SK-N-SH (cell line): ENCODE measurements around the gene SIAH3. TPM values are rescaled to one million over a fixed set of nuclear protein-coding genes. Genes with fewer than 3 reads are reported as not detected.

ENCODE experiments used
- CTCF ChIA-PET: fragments of 300-600, 350-600 bp; formaldehyde crosslinking; extraction: SDS; loops from one replicate; lab custom pipeline; 2021; lab: Yijun Ruan, JAX
- POLR2A ChIA-PET: fragments of 350-600 bp; sonication (Branson Sonifier 250); formaldehyde crosslinking; extraction: SDS; loops from one replicate; lab custom pipeline; 2020; ENCODE audit warnings: antibody characterized with exemption, inconsistent platforms; lab: Yijun Ruan, JAX
- DNase-seq: peaks from one replicate; pipeline ENCODE4 v3.0.0; 2012
- H2AFZ ChIP-seq: fragments of 200-600 bp; sonication (generic); 2 replicates; pipeline ENCODE4 v1.8.1; 2016; ENCODE audit warnings: antibody characterized with exemption, mild to moderate bottlenecking, low read depth
- H3F3A ChIP-seq: fragments of 200-600 bp; sonication (generic); replicated peaks from 2 replicates; pipeline ENCODE3; 2016; ENCODE audit warnings: antibody characterized with exemption, mild to moderate bottlenecking; ENCODE audit not compliant: insufficient read depth
- H3K27ac ChIP-seq, 2 experiments: fragments of 200-500 bp in 1 of 2; fragments of 200-600 bp in 1 of 2; sonication (Bioruptor generic) in 1 of 2; sonication (generic), shearing (Covaris generic) in 1 of 2; 2 replicates each; pipeline versions ENCODE4 v1.5.1 to v1.6.1; 2014 to 2016; ENCODE audit warnings: low read depth in 2 of 2, inconsistent platforms in 1 of 2, low read length in 1 of 2, mild to moderate bottlenecking in 1 of 2, mixed read lengths in 1 of 2
- H3K27me3 ChIP-seq: fragments of 200-600 bp; sonication (generic), shearing (Covaris generic); 2 replicates; pipeline ENCODE4 v1.6.1; 2016; ENCODE audit warnings: mixed run types; ENCODE audit not compliant: insufficient read depth
- H3K36me3 ChIP-seq, 2 experiments: fragments of 200-500 bp in 1 of 2; fragments of 200-600 bp in 1 of 2; sonication (Bioruptor generic) in 1 of 2; sonication (generic) in 1 of 2; replicated peaks in 1 of 2; 2 replicates each; pipeline versions ENCODE3 to v1.5.1; 2014 to 2016; ENCODE audit warnings: low read length in 1 of 2, mild to moderate bottlenecking in 1 of 2; ENCODE audit not compliant: insufficient read depth in 2 of 2, control insufficient read depth in 1 of 2
- H3K4me1 ChIP-seq, 2 experiments: fragments of 200-500 bp in 1 of 2; fragments of 200-600 bp in 1 of 2; sonication (Bioruptor generic) in 1 of 2; sonication (generic), shearing (Covaris generic) in 1 of 2; 2 replicates each; pipeline versions ENCODE4 v1.5.1 to v1.6.1; 2014 to 2016; ENCODE audit warnings: low read depth in 1 of 2, low read length in 1 of 2, mixed run types in 1 of 2; ENCODE audit not compliant: insufficient read depth in 2 of 2, control insufficient read depth in 1 of 2
- H3K4me2 ChIP-seq: fragments of 200-600 bp; sonication (generic), shearing (Covaris generic); 2 replicates; pipeline ENCODE4 v1.6.1; 2017; ENCODE audit warnings: mixed run types
- H3K4me3 ChIP-seq, 2 experiments: fragments of 200-500 bp in 1 of 2; fragments of 200-600 bp in 1 of 2; sonication (Bioruptor generic) in 1 of 2; sonication (generic), shearing (Covaris generic) in 1 of 2; 2 replicates each; pipeline versions ENCODE4 v1.5.1 to v1.8.1; 2014 to 2016; ENCODE audit warnings: low read depth in 2 of 2, inconsistent platforms in 1 of 2, low read length in 1 of 2, mild to moderate bottlenecking in 1 of 2, mixed read lengths in 1 of 2, moderate library complexity in 1 of 2
- H3K79me2 ChIP-seq: fragments of 200-600 bp; sonication (generic); 2 replicates; pipeline ENCODE4 v1.8.1; 2017; ENCODE audit warnings: mild to moderate bottlenecking; ENCODE audit not compliant: insufficient read depth
- H3K9ac ChIP-seq: fragments of 200-600 bp; sonication (generic); 2 replicates; pipeline ENCODE4 v1.6.1; 2017; ENCODE audit warnings: mixed run types
- H3K9me2 ChIP-seq: fragments of 200-600 bp; sonication (generic); 2 replicates; pipeline ENCODE4 v1.6.1; 2017; ENCODE audit warnings: mixed run types
- H3K9me3 ChIP-seq: fragments of 200-600 bp; sonication (generic); 2 replicates; pipeline ENCODE4 v1.6.1; 2017; ENCODE audit warnings: mixed run types, mild to moderate bottlenecking, moderate library complexity
- H4K20me1 ChIP-seq: fragments of 200-600 bp; sonication (generic); 2 replicates; pipeline ENCODE4 v1.6.1; 2017; ENCODE audit warnings: mild to moderate bottlenecking, mixed run types; ENCODE audit not compliant: insufficient read depth
- CHD2 ChIP-seq: fragments of 150-350 bp; IDR thresholded peaks from 2 replicates; pipeline ENCODE4 v1.6.1; 2018; ENCODE audit warnings: low read length; ENCODE audit not compliant: partially characterized antibody
- CTCF ChIP-seq: fragments of 200-600 bp; sonication (generic); IDR thresholded peaks from 2 replicates; pipeline ENCODE4 v1.6.1; 2017; ENCODE audit warnings: antibody characterized with exemption, mild to moderate bottlenecking, moderate library complexity
- MEF2A ChIP-seq: IDR thresholded peaks from 2 replicates; pipeline ENCODE4 v1.4.0; 2012; ENCODE audit warnings: low read depth, borderline replicate concordance
- MXI1 ChIP-seq: IDR thresholded peaks from 2 replicates; pipeline ENCODE4 v1.6.1; 2012; ENCODE audit warnings: mild to moderate bottlenecking, low read depth, low read length, improper control_type of control experiment
- NRF1 ChIP-seq: IDR thresholded peaks from 2 replicates; pipeline ENCODE4 v1.6.1; 2012; ENCODE audit warnings: low read depth, mild to moderate bottlenecking, low read length
- PBX3 ChIP-seq: IDR thresholded peaks from 2 replicates; pipeline ENCODE4; 2012
- RAD21 ChIP-seq: IDR thresholded peaks from 2 replicates; pipeline ENCODE4 v1.6.1; 2012; ENCODE audit warnings: mild to moderate bottlenecking, low read length
- RCOR1 ChIP-seq: fragments of 150-350 bp; IDR thresholded peaks from 2 replicates; pipeline ENCODE4 v1.6.1; 2017; ENCODE audit warnings: antibody characterized with exemption, low read length
- ZBTB33 ChIP-seq: IDR thresholded peaks from 2 replicates; pipeline ENCODE4 v1.4.0; 2012; ENCODE audit warnings: low read depth, borderline replicate concordance
- WGBS: methylation state at CpG from one replicate; pipeline ENCODE4 v1.1.6; 2017; ENCODE audit warnings: low lambda C conversion rate; 5-methylcytosine and 5-hydroxymethylcytosine counted together
- polyA plus RNA-seq, 3 experiments: library from polyadenylated mRNA; depleted of rRNA; stranded (reverse); fragments of >200 nt; gene quantifications; 2 replicates each; pipeline ENCODE4 v1.2.3, GENCODE V29; 2012

SIAH3 gene
- polyA plus RNA-seq, 1 of the 3 experiments (the other 2 are of a cell fraction): 0.08 TPM

- ChIA-PET POLR2A (no interaction called here), CTCF (interaction anchor here (1.0 to 1.2 kb wide), 2 partner anchors 9 to 12 kb away, joined by 3 to 6 read pairs; no protein-coding TSS in a partner anchor)
- WGBS: 29% methylated on average over 5 of the region's 5 CpGs
- peaks cover 0 to 5% of the 10 kb centered on the region in 2 experiments; a peak in 1 of 4 replicates for H3K4me1 ChIP-seq
- no peak overlapping the region for H3K4me3 ChIP-seq
- no peaks in the 10 kb centered on the region for H3K9me3 ChIP-seq
- TF ChIP-seq RAD21: no peak
- no peaks in the 10 kb centered on the region for H3F3A ChIP-seq
- no peak overlapping the region for H3K4me2 ChIP-seq
- no peaks in the 10 kb centered on the region; the same call in 1 of the 2 replicates for H3K27me3 ChIP-seq
- H3K36me3 ChIP-seq: no peaks in the 10 kb centered on the region
- no peaks in the 10 kb centered on the region for H4K20me1 ChIP-seq
- no peaks in the 10 kb centered on the region for H3K79me2 ChIP-seq
- H3K9me2 ChIP-seq: no peaks in the 10 kb centered on the region
- H3K9ac ChIP-seq: no peak overlapping the region
- no peak for DNase-seq
- no peak overlapping the region for H3K27ac ChIP-seq
- no peak overlapping the region for H2AFZ ChIP-seq
These were observed 118.2 kb downstream of the SIAH3 start for GRCh38 chr13:45733361-45733760.

- Histone ChIP-seq H3K36me3 (no peaks in the 10 kb centered on the region), H3K27me3 (no peaks in the 10 kb centered on the region; the same call in 1 of the 2 replicates), H2AFZ (no peak overlapping the region), H4K20me1 (no peaks in the 10 kb centered on the region), H3F3A (no peaks in the 10 kb centered on the region), H3K4me3 (no peak overlapping the region), H3K27ac (no peak overlapping the region), H3K4me2 (no peak overlapping the region), H3K79me2 (no peaks in the 10 kb centered on the region), H3K9me2 (no peaks in the 10 kb centered on the region), H3K4me1 (peaks cover 0 to 5% of the 10 kb centered on the region in 2 experiments; a peak in 1 of 4 replicates), H3K9ac (no peak overlapping the region), H3K9me3 (no peaks in the 10 kb centered on the region)
- DNase-seq: no peak
- CTCF ChIA-PET: interaction anchor here (1.2 kb wide), 1 partner anchor 11 kb away, joined by 3 read pairs; no protein-coding TSS in a partner anchor
- POLR2A ChIA-PET: no interaction called here
- 34% methylated on average over 5 of the region's 5 CpGs for WGBS
- no peak for TF ChIP-seq PBX3
- no peak for TF ChIP-seq MEF2A
- TF ChIP-seq NRF1: no peak
These were observed 118.6 kb downstream of the SIAH3 start for GRCh38 chr13:45732916-45733315.

- no peaks in the 10 kb centered on the region for H3K36me3 ChIP-seq
- POLR2A ChIA-PET: no interaction called here
- no peak for DNase-seq
- no peaks in the 10 kb centered on the region; the same call in 1 of the 2 replicates for H3K27me3 ChIP-seq
- H3K9ac ChIP-seq: no peak overlapping the region
- H4K20me1 ChIP-seq: no peaks in the 10 kb centered on the region
- CTCF ChIA-PET: no interaction called here
- H3K9me3 ChIP-seq: no peaks in the 10 kb centered on the region
- no peaks in the 10 kb centered on the region for H3K79me2 ChIP-seq
- 69% methylated on average over 3 of the region's 3 CpGs for WGBS
- no peaks in the 10 kb centered on the region for H3F3A ChIP-seq
- no peak overlapping the region for H3K27ac ChIP-seq
- no peak overlapping the region for H3K4me2 ChIP-seq
- no peak overlapping the region for H3K4me3 ChIP-seq
- H2AFZ ChIP-seq: no peak overlapping the region
- TF ChIP-seq MXI1 (no peak), MEF2A (no peak), ZBTB33 (no peak), CTCF (no peak), CHD2 (no peak), RCOR1 (no peak)
- H3K9me2 ChIP-seq: no peaks in the 10 kb centered on the region
- H3K4me1 ChIP-seq: peaks cover 0 to 5% of the 10 kb centered on the region in 2 experiments; a peak in 1 of 4 replicates
These were observed 120.1 kb downstream of the SIAH3 start for GRCh38 chr13:45731455-45731854.
